Neural progenitor cell (in vitro differentiated cells): ENCODE data around the gene TYRO3. TPM values are rescaled to one million over a fixed set of nuclear protein-coding genes. Genes with fewer than 3 reads are reported as not detected.

Experiments
- DNase-seq: peaks from one replicate; pipeline ENCODE4 v3.0.0-alpha.2; 2016; ENCODE audit warnings: low spot score
- H2AFZ ChIP-seq: fragments of 200-600 bp; sonication (generic); replicated peaks from 2 replicates; pipeline ENCODE4 v1.6.1; 2016; ENCODE audit warnings: antibody characterized with exemption
- H3F3A ChIP-seq: fragments of 200-600 bp; sonication (generic); 2 replicates; pipeline ENCODE4 v1.6.1; 2016; ENCODE audit warnings: antibody characterized with exemption, low read depth
- H3K27ac ChIP-seq: fragments of 200-600 bp; sonication (generic); 2 replicates; pipeline ENCODE4 v1.5.1; 2016; ENCODE audit warnings: mild to moderate bottlenecking
- H3K27me3 ChIP-seq: fragments of 200-600 bp; sonication (generic); 2 replicates; pipeline ENCODE4 v1.6.1; 2016; ENCODE audit warnings: mild to moderate bottlenecking, moderate library complexity
- H3K36me3 ChIP-seq: fragments of 200-600 bp; sonication (generic); 2 replicates; pipeline ENCODE4 v1.5.1; 2016
- H3K4me1 ChIP-seq: fragments of 200-600 bp; sonication (generic); 2 replicates; pipeline ENCODE4 v1.6.1; 2016; ENCODE audit warnings: mixed run types
- H3K4me2 ChIP-seq: fragments of 200-600 bp; sonication (generic); 2 replicates; pipeline ENCODE4 v1.6.1; 2016
- H3K4me3 ChIP-seq: fragments of 200-600 bp; sonication (generic); 2 replicates; pipeline ENCODE4 v1.5.1; 2016
- H3K79me2 ChIP-seq: fragments of 200-600 bp; sonication (generic); 2 replicates; pipeline ENCODE4 v1.6.1; 2016; ENCODE audit warnings: low read depth
- H3K9ac ChIP-seq: fragments of 200-600 bp; sonication (generic); 2 replicates; pipeline ENCODE4 v1.6.1; 2016
- H3K9me3 ChIP-seq: fragments of 200-600 bp; sonication (generic); 2 replicates; pipeline ENCODE4 v1.5.1; 2016; ENCODE audit warnings: low read depth
- H4K20me1 ChIP-seq: fragments of 200-600 bp; sonication (generic); 2 replicates; pipeline ENCODE4 v1.6.1; 2016; ENCODE audit warnings: low read depth
- H3K27ac Mint-ChIP-seq: 3 replicates; pipeline ENCODE4 v1.8.0; 2021; ENCODE audit warnings: mixed read lengths
- H3K27me3 Mint-ChIP-seq: 2 replicates; pipeline ENCODE4 v1.8.0; 2022; ENCODE audit warnings: low read depth, mild to moderate bottlenecking, inconsistent platforms, moderate library complexity, mixed read lengths; ENCODE audit not compliant: insufficient read depth
- H3K36me3 Mint-ChIP-seq: 3 replicates; pipeline ENCODE4 v1.8.0; 2021; ENCODE audit warnings: mixed read lengths
- H3K4me1 Mint-ChIP-seq: 3 replicates; pipeline ENCODE4 v1.8.0; 2021; ENCODE audit warnings: mixed read lengths
- H3K4me3 Mint-ChIP-seq: 3 replicates; pipeline ENCODE4 v1.8.0; 2021; ENCODE audit warnings: mild to moderate bottlenecking, moderate library complexity, mixed read lengths
- H3K9me3 Mint-ChIP-seq: 3 replicates; pipeline ENCODE4 v1.8.0; 2020; ENCODE audit warnings: mixed read lengths
- CTCF ChIP-seq: fragments of 200-600 bp; sonication (generic); IDR thresholded peaks from 2 replicates; pipeline ENCODE4 v1.5.1; 2017; ENCODE audit warnings: antibody characterized with exemption, mild to moderate bottlenecking
- EZH2 ChIP-seq: fragments of 200-600 bp; sonication (generic); IDR thresholded peaks from 2 replicates; pipeline ENCODE4 v1.6.1; 2017; ENCODE audit warnings: antibody characterized with exemption, mild to moderate bottlenecking, moderate library complexity
- EZH2phosphoT487 ChIP-seq: fragments of 200-600 bp; sonication (generic); IDR thresholded peaks from 2 replicates; pipeline ENCODE4 v1.6.1; 2017; ENCODE audit warnings: antibody characterized with exemption
- total RNA-seq: library from RNA; depleted of rRNA; stranded (reverse); fragments of >200 nt; gene quantifications from 2 replicates; pipeline ENCODE4 v1.2.3, GENCODE V29; 2015; ENCODE audit warnings: low replicate concordance

Gene TYRO3
- total RNA-seq, 1 donor from 2014 or later: 59.1 TPM

DNA sequence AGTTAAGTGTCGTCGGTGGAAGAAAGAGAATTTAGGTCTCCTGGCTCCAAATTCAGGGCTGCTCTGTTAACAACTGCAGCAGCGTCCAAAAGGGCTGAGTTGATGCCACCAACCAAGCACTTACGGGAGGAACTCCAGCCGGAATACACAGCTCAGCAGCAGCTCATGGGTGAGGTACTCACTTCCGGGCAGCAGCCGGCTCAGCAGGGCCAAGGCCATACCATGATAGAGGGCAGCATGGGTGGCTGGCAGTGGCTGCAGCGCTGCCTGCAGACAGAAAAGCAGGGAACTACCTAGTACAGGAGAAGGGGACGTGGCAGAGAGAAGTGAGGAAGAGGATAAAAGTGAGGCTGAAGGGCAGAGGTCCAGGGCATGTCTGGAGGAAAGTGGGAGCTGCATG is 37.4 kb upstream of the TYRO3 start:
- H3K9me3 ChIP-seq: no peaks in the 10 kb centered on the region
- no peak overlapping the region for H3K4me3 ChIP-seq
- H3K27me3 ChIP-seq: no peaks in the 10 kb centered on the region
- no peaks in the 10 kb centered on the region for H3K36me3 ChIP-seq
- H3K9ac ChIP-seq: no peak overlapping the region
- H3K27ac ChIP-seq: no peak overlapping the region
- H3K4me3 Mint-ChIP-seq: no peak overlapping the region
- no peaks in the 10 kb centered on the region for H3K9me3 Mint-ChIP-seq
- no peaks in the 10 kb centered on the region for H3K4me1 Mint-ChIP-seq
- H3F3A ChIP-seq: no peaks in the 10 kb centered on the region
- no peak for DNase-seq
- H3K79me2 ChIP-seq: no peaks in the 10 kb centered on the region
- H4K20me1 ChIP-seq: no peaks in the 10 kb centered on the region
- no peaks in the 10 kb centered on the region for H3K4me1 ChIP-seq
- TF ChIP-seq EZH2phosphoT487 (no peak), EZH2 (no peak), CTCF (no peak)
- no peak overlapping the region for H3K4me2 ChIP-seq
- H3K36me3 Mint-ChIP-seq: peaks cover 22% of the 10 kb centered on the region
- H2AFZ ChIP-seq: no peak overlapping the region
- no peak overlapping the region for H3K27ac Mint-ChIP-seq
- H3K27me3 Mint-ChIP-seq: peaks cover 3% of the 10 kb centered on the region

- no peak overlapping the region for H3K4me3 Mint-ChIP-seq
- no peaks in the 10 kb centered on the region for H3K4me1 ChIP-seq
- H3K4me2 ChIP-seq: no peak overlapping the region
- no peaks in the 10 kb centered on the region for H3K27me3 ChIP-seq
- no peaks in the 10 kb centered on the region for H4K20me1 ChIP-seq
- no peak overlapping the region for H2AFZ ChIP-seq
- no peaks in the 10 kb centered on the region for H3K79me2 ChIP-seq
- no peaks in the 10 kb centered on the region for H3F3A ChIP-seq
- no peaks in the 10 kb centered on the region for H3K36me3 ChIP-seq
- peaks cover 15% of the 10 kb centered on the region for H3K36me3 Mint-ChIP-seq
- no peak overlapping the region for H3K9ac ChIP-seq
- no peak for TF ChIP-seq EZH2phosphoT487
- TF ChIP-seq CTCF: no peak
- no peak for TF ChIP-seq EZH2
- no peak for DNase-seq
- no peak overlapping the region for H3K27ac ChIP-seq
- no peak overlapping the region for H3K27ac Mint-ChIP-seq
- no peaks in the 10 kb centered on the region for H3K27me3 Mint-ChIP-seq
- no peaks in the 10 kb centered on the region for H3K4me1 Mint-ChIP-seq
- no peak overlapping the region for H3K4me3 ChIP-seq
- H3K9me3 Mint-ChIP-seq: no peaks in the 10 kb centered on the region
- H3K9me3 ChIP-seq: no peaks in the 10 kb centered on the region
Measured at GRCh38 chr15:41523097-41523496, 35.9 kb upstream of the TYRO3 start.

DNA sequence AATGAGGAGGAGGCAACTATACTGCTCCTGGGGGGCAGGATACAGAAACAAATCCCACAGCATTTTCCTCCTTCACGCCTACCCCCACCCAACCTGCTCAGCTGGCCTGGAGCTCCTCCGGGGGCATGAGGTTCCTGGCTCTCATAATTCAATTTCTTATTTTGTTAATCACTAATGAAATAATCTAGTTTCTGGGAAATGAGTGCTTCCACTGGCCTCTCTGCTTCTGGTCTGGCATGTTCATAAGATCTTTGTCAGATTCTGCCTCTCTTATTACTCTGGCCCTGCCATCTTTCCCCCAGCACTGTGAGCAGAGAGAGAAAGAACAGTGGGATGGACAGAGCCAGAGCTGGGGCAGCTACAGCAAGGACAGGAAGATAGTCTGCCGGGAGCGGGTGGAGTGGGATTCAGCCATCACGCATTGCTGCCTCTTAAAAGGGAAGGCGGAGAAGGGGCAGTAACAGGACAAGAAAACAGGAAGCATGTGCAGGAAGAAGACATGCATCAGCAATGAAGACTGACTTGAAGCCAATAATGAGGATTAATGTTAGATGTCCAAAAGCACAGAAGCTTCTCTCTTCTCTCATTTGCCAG is 28.6 kb upstream of the TYRO3 start:
- Histone ChIP-seq H3K27ac (no peak overlapping the region), H3K36me3 (no peaks in the 10 kb centered on the region), H3K4me1 (no peaks in the 10 kb centered on the region), H2AFZ (no peak overlapping the region), H3F3A (no peaks in the 10 kb centered on the region), H3K4me3 (no peak overlapping the region), H4K20me1 (no peaks in the 10 kb centered on the region), H3K79me2 (no peaks in the 10 kb centered on the region), H3K9me3 (no peaks in the 10 kb centered on the region), H3K9ac (no peak overlapping the region), H3K27me3 (no peaks in the 10 kb centered on the region), H3K4me2 (no peak overlapping the region)
- Mint-ChIP-seq H3K27ac (no peak overlapping the region), H3K4me1 (no peaks in the 10 kb centered on the region), H3K9me3 (no peaks in the 10 kb centered on the region), H3K27me3 (no peaks in the 10 kb centered on the region), H3K4me3 (no peak overlapping the region), H3K36me3 (peaks cover 22% of the 10 kb centered on the region)
- DNase-seq: no peak
- TF ChIP-seq EZH2phosphoT487 (no peak), EZH2 (no peak), CTCF (no peak)
